ENCODE data around the gene THRA.

THRA gene

DNA sequence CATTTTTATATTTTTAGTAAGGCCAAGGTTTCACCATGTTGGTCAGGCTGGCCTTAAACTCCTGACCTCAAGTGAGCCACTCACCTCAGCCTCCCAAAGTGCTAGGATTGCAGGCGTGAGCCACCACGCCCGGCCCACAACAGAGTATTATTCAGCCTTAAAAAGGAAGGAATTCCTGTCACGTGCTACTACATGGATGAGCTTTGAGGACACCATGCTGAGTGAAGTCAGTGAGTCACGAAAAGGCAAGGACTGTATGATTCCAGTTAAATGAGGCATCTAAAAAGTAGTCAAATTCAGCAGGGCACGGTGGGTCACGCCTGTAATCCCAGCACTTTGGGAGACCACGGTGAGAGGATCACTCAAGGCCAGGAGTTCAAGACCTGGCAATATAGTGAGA is 37.9 kb upstream of the THRA start:
- no peaks in the 10 kb centered on the region for H3K27me3 ChIP-seq (ENCODE audit: insufficient read depth, poor library complexity, severe bottlenecking)
- H3K27ac ChIP-seq (replicated peaks) = no peak overlapping the region
- DNase-seq (ENCODE audit: low read depth in 1 of 2, low spot score in 1 of 2) = no peak
- TF ChIP-seq REST (IDR thresholded peaks at IDR 0.05; ENCODE audit: insufficient replicate concordance, low read depth) (no peak), POLR2AphosphoS5 (IDR thresholded peaks at IDR 0.05; ENCODE audit: low read depth) (no peak), SPI1 (IDR thresholded peaks at IDR 0.05; ENCODE audit: borderline replicate concordance, low read depth) (no peak), CTCF (IDR thresholded peaks at IDR 0.05; ENCODE audit: insufficient read depth, low read length) (no peak), GABPA (IDR thresholded peaks at IDR 0.05; ENCODE audit: low read depth) (no peak)
- H3K4me3 ChIP-seq (replicated peaks; ENCODE audit: insufficient read depth, low read length) = no peak overlapping the region

DNA sequence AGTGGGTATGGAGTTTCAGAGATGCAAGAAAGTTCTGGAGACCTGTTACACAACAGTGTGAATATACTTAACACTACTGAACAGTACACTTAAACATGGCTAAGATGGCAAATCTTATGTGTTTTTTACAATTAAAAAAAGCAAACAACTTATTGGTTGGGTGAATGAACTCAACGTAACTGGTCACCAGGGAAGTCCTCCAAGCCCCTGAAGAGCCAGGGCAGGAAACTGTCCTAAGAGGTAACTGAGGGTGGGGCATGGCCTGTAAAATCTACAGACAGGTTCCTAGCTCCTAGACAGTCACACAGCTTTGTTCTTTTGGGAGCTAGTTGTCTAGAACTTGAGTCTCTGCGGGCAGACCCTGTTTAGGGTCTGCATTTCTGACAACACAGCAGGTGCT is 37.2 kb upstream of the THRA start:
- no peak overlapping the region for H3K27ac ChIP-seq (replicated peaks)
- H3K27me3 ChIP-seq (ENCODE audit: insufficient read depth, poor library complexity, severe bottlenecking) = no peaks in the 10 kb centered on the region
- DNase-seq (ENCODE audit: low read depth in 1 of 2, low spot score in 1 of 2) = no peak
- H3K4me3 ChIP-seq (replicated peaks; ENCODE audit: insufficient read depth, low read length) = no peak overlapping the region
- no peak for TF ChIP-seq POLR2AphosphoS5 (IDR thresholded peaks at IDR 0.05; ENCODE audit: low read depth)
- no peak for TF ChIP-seq SPI1 (IDR thresholded peaks at IDR 0.05; ENCODE audit: borderline replicate concordance, low read depth)
- TF ChIP-seq REST (IDR thresholded peaks at IDR 0.05; ENCODE audit: insufficient replicate concordance, low read depth) = no peak

DNA sequence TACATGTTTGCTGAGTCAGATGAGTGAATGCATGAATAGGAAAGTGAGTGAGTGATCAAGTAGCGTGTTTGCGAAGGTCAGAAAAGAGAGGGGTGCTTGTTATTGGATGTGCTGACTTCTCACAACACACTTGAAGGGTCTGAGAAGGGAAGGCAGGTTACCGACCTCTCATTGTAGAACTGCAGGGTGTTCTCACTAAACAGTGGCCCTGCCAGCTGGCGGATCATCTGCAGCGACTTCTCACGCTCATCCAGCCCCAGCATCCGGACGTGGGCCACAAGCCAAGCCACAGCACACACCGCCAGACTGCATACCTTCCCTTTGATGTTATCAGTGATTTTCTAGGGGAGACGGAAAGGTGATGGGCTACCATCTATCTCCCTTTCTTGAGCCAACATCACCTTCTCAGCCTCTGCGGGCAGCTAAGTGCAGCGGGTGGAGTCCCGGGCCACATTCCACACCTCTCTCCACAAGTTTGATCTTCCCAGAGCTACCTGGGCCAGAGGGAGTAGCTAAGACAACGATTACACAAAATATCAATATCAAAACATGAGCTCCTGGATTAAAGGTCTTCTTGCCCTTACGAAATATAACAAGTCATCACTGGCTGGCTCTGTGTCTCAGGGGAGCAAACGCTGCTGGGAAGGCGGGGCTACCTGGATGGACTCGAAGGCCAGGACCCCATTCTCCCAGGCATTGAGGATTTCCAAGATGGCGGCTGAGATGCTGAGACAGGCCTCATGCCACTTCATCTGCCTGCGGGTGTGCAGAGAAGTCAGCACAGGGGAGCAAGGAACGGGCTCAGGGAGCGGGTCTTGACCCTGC is 36.6 kb upstream of the THRA start:
- no peak overlapping the region for H3K27ac ChIP-seq (replicated peaks)
- no peaks in the 10 kb centered on the region for H3K27me3 ChIP-seq (ENCODE audit: insufficient read depth, poor library complexity, severe bottlenecking)
- no peak overlapping the region for H3K4me3 ChIP-seq (replicated peaks; ENCODE audit: insufficient read depth, low read length)
- DNase-seq (ENCODE audit: low read depth in 1 of 2, low spot score in 1 of 2) = no peak
- no peak for TF ChIP-seq SPI1 (IDR thresholded peaks at IDR 0.05; ENCODE audit: borderline replicate concordance, low read depth)
- no peak for TF ChIP-seq POLR2AphosphoS5 (IDR thresholded peaks at IDR 0.05; ENCODE audit: low read depth)

- no peak overlapping the region for H3K4me3 ChIP-seq (replicated peaks; ENCODE audit: insufficient read depth, low read length)
- peak; percentile 59 to 70 for DNase-seq (ENCODE audit: low read depth in 1 of 2, low spot score in 1 of 2)
- no peaks in the 10 kb centered on the region for H3K27me3 ChIP-seq (ENCODE audit: insufficient read depth, poor library complexity, severe bottlenecking)
- no peak for TF ChIP-seq REST (IDR thresholded peaks at IDR 0.05; ENCODE audit: insufficient replicate concordance, low read depth)
- peak; percentile 79 for TF ChIP-seq CTCF (IDR thresholded peaks at IDR 0.05; ENCODE audit: insufficient read depth, low read length)
- H3K27ac ChIP-seq (replicated peaks) = no peak overlapping the region
Observed at GRCh38 chr17:40026816-40027613, 35.8 kb upstream of the THRA start.
